ENCODE data around the gene EPHB1.

EPHB1 gene

GRCh38 chr3:135155228-135155627, 360.2 kb downstream of the EPHB1 start:
- H3K36me3 ChIP-seq (ENCODE audit: insufficient read depth, low read length), result no peaks in the 10 kb centered on the region
- H3K9ac ChIP-seq (ENCODE audit: low read length), result no peak overlapping the region
- no peaks in the 10 kb centered on the region for H3K79me2 ChIP-seq (ENCODE audit: insufficient read depth, low read length)
- no peaks in the 10 kb centered on the region for H3K9me3 ChIP-seq (ENCODE audit: low read length)
- H3K4me3 ChIP-seq (ENCODE audit: low read depth, low read length, poor library complexity, severe bottlenecking), result no peak overlapping the region
- no peak overlapping the region for H2AFZ ChIP-seq (ENCODE audit: low read length)
- TF ChIP-seq EZH2 (IDR thresholded peaks at IDR 0.05; ENCODE audit: borderline replicate concordance, low read length), result no peak
- TF ChIP-seq CTCF (IDR thresholded peaks at IDR 0.05; ENCODE audit: low read length), result no peak
- no peaks in the 10 kb centered on the region for H3K9me2 ChIP-seq (ENCODE audit: low read depth, low read length)
- no peak overlapping the region for H3K4me2 ChIP-seq (ENCODE audit: low read length)
- no peaks in the 10 kb centered on the region for H4K20me1 ChIP-seq (ENCODE audit: insufficient read depth, low read length)
- H3F3A ChIP-seq (ENCODE audit: insufficient read depth, low read length), result no peaks in the 10 kb centered on the region
- no peaks in the 10 kb centered on the region for H3K27me3 ChIP-seq (ENCODE audit: insufficient read depth, low read length)
- no peaks in the 10 kb centered on the region for H3K4me1 ChIP-seq (ENCODE audit: insufficient read depth, low read length, severe bottlenecking)
- H3K27ac ChIP-seq (ENCODE audit: low read depth, low read length, poor library complexity, severe bottlenecking), result no peak overlapping the region

- no peaks in the 10 kb centered on the region for H3F3A ChIP-seq (ENCODE audit: insufficient read depth, low read length)
- TF ChIP-seq CTCF (IDR thresholded peaks at IDR 0.05; ENCODE audit: low read length), result no peak
- TF ChIP-seq EZH2 (IDR thresholded peaks at IDR 0.05; ENCODE audit: borderline replicate concordance, low read length), result no peak
- no peak overlapping the region for H3K4me2 ChIP-seq (ENCODE audit: low read length)
- no peaks in the 10 kb centered on the region for H3K36me3 ChIP-seq (ENCODE audit: insufficient read depth, low read length)
- H4K20me1 ChIP-seq (ENCODE audit: insufficient read depth, low read length), result no peaks in the 10 kb centered on the region
- no peak overlapping the region for H3K4me3 ChIP-seq (ENCODE audit: low read depth, low read length, poor library complexity, severe bottlenecking)
- H3K9ac ChIP-seq (ENCODE audit: low read length), result no peak overlapping the region
- no peaks in the 10 kb centered on the region for H3K9me2 ChIP-seq (ENCODE audit: low read depth, low read length)
- no peak overlapping the region for H2AFZ ChIP-seq (ENCODE audit: low read length)
- no peaks in the 10 kb centered on the region for H3K79me2 ChIP-seq (ENCODE audit: insufficient read depth, low read length)
- no peak overlapping the region for H3K27ac ChIP-seq (ENCODE audit: low read depth, low read length, poor library complexity, severe bottlenecking)
- H3K27me3 ChIP-seq (ENCODE audit: insufficient read depth, low read length), result no peaks in the 10 kb centered on the region
- no peaks in the 10 kb centered on the region for H3K9me3 ChIP-seq (ENCODE audit: low read length)
- H3K4me1 ChIP-seq (ENCODE audit: insufficient read depth, low read length, severe bottlenecking), result no peaks in the 10 kb centered on the region
These were observed 360.7 kb downstream of the EPHB1 start for GRCh38 chr3:135155791-135156190.

- no peak overlapping the region for H3K4me2 ChIP-seq (ENCODE audit: low read length)
- H3K9ac ChIP-seq (ENCODE audit: low read length), result no peak overlapping the region
- no peak overlapping the region for H2AFZ ChIP-seq (ENCODE audit: low read length)
- no peaks in the 10 kb centered on the region for H3F3A ChIP-seq (ENCODE audit: insufficient read depth, low read length)
- H3K4me3 ChIP-seq (ENCODE audit: low read depth, low read length, poor library complexity, severe bottlenecking), result no peak overlapping the region
- H3K36me3 ChIP-seq (ENCODE audit: insufficient read depth, low read length), result no peaks in the 10 kb centered on the region
- TF ChIP-seq EZH2 (IDR thresholded peaks at IDR 0.05; ENCODE audit: borderline replicate concordance, low read length) (no peak), CTCF (IDR thresholded peaks at IDR 0.05; ENCODE audit: low read length) (no peak)
- H3K9me2 ChIP-seq (ENCODE audit: low read depth, low read length), result no peaks in the 10 kb centered on the region
- no peaks in the 10 kb centered on the region for H3K4me1 ChIP-seq (ENCODE audit: insufficient read depth, low read length, severe bottlenecking)
- H4K20me1 ChIP-seq (ENCODE audit: insufficient read depth, low read length), result no peaks in the 10 kb centered on the region
- no peak overlapping the region for H3K27ac ChIP-seq (ENCODE audit: low read depth, low read length, poor library complexity, severe bottlenecking)
- H3K27me3 ChIP-seq (ENCODE audit: insufficient read depth, low read length), result no peaks in the 10 kb centered on the region
- H3K9me3 ChIP-seq (ENCODE audit: low read length), result no peaks in the 10 kb centered on the region
- H3K79me2 ChIP-seq (ENCODE audit: insufficient read depth, low read length), result no peaks in the 10 kb centered on the region
These were observed 362.1 kb downstream of the EPHB1 start for GRCh38 chr3:135157045-135157740.
